HG03095 (cell line): ENCODE measurements around the gene PPARD.
"Not testable (repeated sequence)": the region's sequence is repeated elsewhere in the genome, so short reads cannot be mapped to it uniquely, and the experiment has no call there.

Experiments
- ATAC-seq: cut with Tn5 transposase; IDR thresholded peaks from one replicate; pipeline ENCODE4 v1.9.1; 2021; ENCODE audit warnings: moderate library complexity; ENCODE audit not compliant: unreplicated experiment

Gene PPARD

DNA sequence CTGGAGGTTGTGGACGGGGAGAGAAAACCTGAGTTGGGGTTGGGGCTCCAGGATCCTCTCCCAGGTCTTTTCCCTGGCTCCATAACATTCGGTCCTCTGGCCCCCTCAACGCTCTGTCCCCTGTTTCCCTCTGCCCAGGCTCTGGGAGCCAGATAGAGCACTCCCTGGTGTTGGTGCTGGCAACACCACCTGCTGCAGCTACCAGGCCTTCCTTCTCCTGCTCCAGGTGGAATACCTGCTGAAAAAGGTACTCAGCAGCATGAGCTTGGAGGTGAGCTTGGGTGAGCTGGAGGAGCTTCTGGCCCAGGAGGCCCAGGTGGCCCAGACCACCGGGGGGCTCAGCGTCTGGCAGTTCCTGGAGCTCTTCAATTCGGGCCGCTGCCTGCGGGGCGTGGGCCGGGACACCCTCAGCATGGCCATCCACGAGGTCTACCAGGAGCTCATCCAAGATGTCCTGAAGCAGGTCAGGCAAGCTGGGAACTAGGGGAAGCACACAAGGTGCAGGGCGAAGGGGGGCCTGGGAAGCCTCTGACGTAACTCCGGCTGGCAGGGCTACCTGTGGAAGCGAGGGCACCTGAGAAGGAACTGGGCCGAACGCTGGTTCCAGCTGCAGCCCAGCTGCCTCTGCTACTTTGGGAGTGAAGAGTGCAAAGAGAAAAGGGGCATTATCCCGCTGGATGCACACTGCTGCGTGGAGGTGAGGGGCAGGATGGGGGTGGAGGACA, 30.1 kb upstream of the PPARD start:
- ATAC-seq: no peak

DNA sequence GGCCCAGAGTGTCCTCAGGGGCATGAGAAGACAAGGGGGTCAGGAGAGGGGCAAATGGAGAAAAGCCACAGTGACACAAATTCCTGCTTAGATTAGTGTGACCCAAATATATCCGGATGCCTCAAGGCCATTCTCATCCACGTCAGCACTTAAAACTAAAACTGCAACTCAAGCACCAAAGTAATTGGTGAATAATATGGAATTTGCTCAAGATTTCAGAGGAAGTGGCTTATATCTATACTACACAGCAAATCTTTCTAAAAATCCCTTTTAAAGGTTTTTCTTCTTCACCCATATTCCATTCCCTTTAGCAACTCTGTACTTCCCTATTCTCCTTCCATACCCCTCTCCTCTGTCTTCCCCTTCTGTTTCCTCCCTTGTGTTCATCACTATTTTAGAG, 29.6 kb upstream of the PPARD start:
- no peak for ATAC-seq

DNA sequence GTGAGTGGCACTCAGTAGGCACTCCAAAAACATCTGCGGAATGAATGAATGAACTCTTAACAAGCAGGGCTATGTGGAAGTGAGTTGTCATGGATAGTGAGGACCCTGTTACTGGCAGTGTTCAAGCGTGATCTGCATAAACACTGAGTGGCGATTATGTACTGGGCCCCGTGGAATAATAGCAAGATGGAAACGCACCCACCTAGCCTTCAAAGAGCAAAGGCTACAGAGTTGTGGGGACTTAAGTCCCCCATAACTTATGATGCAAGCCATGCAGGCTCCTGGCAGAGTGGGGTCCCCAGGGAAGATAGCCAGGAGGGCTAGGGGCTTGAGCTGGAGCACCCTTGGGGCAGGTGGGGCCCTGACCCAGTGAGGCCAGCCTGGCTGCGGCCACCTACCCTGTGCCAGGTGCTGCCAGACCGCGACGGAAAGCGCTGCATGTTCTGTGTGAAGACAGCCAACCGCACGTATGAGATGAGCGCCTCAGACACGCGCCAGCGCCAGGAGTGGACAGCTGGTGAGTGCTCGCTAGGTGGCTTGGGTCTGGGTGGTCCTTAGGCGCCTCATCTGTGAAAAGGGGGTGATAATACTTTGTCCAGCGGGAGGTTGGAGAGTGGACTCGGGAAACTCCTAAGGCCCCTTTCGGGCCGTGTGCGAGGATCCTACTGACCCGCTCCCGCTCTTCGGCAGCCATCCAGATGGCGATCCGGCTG, 24.7 kb upstream of the PPARD start:
- no peak for ATAC-seq

DNA sequence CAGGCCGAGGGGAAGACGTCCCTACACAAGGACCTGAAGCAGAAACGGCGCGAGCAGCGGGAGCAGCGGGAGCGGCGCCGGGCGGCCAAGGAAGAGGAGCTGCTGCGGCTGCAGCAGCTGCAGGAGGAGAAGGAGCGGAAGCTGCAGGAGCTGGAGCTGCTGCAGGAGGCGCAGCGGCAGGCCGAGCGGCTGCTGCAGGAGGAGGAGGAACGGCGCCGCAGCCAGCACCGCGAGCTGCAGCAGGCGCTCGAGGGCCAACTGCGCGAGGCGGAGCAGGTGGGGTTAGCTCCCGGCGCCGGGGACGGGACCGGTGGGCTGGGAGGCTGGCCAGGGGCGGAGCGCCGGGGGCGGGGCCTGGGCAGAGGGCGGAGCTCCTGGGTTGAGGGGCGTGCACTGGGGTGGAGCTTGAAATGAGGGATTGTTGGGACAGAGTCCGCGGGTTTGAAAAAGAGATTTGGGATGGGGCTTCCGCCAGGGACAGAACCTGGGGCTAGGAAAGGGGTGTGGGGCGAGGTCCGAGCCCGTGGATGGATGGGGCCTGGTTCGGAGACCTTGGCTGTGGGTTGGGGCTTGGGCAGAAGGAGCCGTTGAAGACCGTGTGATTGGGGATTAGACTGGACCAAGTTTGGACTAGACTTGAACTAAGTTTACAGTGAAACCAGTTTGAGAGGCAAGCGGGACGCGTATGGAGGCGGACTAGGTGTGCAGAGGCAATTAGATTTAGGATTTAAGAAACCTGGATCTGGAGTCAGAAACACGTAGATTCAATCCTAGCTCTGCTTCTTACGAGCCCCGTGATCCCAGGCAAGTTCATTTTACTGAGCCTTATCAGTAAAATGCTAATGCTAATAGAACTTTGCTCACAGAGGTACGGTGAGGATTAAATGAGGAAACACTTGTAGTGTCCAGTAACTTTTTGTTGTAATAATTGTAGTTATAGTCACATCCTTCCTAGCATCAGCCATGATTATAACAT, 23.9 kb upstream of the PPARD start:
- no peak for ATAC-seq

DNA sequence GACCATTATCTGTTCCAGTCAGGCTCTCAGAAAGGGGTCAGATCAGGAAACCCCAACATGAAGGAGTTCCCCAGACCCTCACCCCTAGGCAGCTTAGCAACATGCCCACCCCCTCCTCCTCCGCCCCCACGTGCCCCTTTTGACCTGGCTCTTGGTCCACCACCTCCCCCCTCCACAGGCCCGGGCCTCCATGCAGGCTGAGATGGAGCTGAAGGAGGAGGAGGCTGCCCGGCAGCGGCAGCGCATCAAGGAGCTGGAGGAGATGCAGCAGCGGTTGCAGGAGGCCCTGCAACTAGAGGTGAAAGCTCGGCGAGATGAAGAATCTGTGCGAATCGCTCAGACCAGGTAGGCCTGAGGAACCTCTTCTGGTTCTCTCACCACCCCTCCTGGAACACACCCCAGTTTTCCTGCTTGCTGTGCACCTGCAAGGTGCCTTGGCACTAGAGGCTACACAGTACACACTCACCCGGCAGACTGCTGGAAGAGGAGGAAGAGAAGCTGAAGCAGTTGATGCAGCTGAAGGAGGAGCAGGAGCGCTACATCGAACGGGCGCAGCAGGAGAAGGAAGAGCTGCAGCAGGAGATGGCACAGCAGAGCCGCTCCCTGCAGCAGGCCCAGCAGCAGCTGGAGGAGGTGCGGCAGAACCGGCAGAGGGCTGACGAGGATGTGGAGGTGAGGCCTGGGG, 22.9 kb upstream of the PPARD start:
- ATAC-seq: no peak

DNA sequence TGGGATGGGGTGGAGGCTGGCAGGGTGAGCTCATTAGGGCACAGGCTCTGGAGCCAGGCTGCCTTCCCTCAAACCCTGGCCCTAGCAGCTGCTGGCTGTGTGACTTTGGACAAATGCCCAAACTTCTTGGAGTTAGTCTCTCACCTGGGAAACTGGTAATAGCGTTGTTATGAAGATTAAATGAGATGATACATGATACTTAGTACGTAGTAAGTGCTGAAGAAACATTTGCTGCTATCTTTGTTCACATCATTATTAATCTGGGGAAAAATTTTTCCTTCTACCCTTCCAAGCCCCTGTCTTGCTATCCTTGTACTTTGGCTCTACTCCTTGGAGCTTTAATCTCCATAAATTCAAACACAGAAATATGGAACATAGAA, 22.3 kb upstream of the PPARD start:
- no peak for ATAC-seq

DNA sequence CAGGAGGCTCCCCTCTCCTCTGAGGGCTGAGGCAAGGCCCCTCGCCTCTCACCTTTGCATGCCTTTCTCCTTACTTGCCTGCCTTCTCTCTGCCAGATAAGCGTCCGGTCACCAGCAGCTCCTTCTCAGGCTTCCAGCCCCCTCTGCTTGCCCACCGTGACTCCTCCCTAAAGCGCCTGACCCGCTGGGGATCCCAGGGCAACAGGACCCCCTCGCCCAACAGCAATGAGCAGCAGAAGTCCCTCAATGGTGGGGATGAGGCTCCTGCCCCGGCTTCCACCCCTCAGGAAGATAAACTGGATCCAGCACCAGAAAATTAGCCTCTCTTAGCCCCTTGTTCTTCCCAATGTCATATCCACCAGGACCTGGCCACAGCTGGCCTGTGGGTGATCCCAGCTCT, 21.3 kb upstream of the PPARD start:
- ATAC-seq: no peak

DNA sequence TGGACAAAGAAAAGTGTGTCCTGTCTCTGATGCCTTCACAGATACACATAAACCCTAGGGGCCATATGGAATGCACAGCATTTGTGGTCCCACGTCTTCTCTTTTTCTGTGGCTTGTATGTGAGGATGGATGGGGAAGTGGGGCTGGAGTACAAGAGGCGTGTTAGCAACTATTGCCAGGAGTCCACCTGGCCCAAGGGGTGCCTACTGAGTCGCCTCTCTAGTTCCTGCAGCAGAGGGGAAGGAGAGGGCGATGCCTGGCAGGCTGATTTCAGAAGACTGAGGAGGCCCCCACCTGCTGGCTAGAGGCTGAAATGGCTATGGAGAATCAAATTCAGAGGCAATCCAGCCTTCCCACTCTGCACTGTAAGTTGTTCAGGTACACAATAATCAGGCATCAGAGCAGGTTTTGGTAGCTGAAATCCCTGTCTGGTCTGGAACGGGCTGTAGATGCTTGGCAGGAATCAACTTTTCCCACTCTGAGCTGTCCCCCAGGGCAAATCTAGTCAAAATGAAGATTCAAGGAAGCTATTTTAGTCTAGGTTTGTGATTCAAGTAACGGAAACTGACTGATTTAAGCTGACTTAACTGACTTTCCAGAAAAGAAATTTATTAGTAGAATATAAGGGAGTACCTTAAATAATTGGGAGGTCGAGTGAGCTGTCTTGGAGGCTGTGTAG, 14.9 kb upstream of the PPARD start:
- ATAC-seq: peak; percentile 59

DNA sequence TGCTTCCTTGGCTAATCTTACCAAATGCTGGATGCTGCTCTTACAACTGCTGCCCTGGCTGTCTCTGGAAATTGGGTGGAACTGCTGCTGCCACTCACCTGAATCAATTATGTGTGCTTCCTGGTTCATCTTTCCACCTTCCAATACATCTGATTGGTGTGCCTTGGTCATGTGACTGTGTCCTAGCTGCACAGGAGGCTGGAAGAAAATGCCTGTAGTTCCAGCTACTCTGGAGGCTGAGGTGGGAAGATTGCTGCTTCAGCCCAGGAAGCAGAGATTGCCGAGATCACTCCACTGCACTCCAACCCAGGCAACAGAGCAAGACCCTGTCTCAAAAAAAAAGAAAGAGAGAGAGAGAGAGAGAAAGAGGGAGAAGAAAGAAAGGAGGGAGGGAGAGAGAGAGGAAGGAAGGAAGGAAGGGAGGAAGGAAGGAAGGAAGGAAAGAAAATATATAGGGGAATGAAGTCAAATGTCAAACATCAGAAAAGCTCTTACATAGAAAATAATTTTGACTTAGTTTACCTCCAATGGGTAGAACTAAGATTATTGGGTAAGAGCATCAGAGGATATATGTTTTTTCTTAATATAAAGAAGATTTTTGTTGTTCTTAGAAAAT, 14.1 kb upstream of the PPARD start:
- no peak for ATAC-seq

DNA sequence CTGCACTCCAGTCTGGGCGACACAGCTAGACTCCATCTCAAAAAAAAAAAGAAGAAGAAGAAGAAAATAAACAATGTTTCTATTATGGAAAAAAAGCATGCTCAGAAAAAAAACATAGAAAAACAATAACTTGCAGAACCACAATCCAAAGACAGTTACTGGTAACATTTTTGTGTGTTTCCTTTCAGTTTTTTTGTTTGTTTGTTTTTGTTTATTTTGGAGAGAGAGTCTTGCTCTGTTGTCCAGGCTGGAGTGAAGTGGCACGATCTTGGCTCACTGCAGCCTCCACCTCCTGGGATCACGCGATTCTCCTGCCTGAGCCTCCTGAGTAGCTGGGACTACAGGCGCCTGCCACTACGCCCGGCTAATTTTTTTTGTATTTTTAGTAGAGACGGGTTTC, 13.4 kb upstream of the PPARD start:
- ATAC-seq: not testable (repeated sequence)

DNA sequence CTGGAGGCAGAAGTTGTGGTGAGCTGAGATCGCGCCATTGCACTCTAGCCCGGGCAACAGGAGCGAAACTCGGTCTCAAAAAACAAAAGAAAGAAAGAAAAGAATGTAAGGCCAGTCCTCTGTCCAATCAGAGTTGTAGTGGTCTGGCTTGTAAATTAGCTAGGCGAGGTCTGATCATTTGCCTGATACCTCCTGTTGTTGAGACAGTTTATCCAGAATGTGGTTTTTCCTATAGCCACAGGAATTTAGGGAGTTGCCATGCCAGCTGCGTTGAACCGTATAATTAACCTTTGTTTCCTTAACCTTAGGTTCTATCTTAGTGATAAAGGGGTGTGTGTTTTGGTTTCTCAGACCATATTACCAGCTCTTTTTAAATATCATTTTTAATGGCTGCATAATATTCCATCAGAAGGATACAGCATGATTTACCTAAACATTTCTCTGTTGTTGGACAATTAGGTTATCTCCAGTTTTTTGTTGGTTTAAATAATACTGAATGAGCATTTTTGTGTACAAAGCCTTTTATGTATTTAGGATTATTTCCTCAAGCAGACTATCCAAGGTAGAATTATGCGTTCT, 11.7 kb upstream of the PPARD start:
- ATAC-seq: no peak

DNA sequence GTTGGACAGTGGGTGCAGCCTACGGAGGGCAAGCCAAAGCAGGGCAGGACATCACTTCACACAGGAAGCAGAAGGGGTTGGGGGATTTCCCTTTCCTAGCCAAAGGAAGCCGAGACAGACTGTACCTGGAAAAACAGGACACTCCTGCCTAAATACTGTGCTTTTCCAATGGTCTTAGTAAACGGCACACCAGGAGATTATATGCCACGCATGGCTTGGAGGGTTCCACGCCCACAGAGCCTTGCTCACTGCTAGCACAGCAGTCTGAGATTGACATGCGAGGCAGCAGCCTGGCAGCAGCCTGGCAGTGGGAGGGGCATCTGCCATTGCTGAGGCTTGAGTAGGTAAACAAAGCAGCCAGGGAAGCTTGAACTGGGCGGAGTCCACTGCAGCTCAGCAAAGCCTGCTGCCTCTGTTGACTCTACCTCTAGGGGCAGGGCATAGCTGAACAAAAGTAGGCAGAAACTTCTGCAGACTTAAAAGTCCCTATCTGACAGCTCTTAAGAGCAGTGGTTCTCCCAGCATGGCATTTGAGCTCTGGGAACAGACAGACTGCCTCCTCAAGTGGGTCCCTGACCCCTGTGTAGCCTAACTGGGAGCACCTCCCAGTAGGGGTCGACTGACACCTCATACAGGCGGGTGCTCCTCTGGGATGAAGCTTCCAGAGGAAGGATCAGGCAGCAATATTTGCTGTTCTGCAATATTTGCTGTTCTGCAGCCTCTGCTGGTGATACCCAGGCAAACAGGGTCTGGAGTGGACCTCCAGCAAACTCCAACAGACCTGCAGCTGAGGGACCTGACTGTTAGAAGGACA, 10.1 kb upstream of the PPARD start:
- not testable (repeated sequence) for ATAC-seq

DNA sequence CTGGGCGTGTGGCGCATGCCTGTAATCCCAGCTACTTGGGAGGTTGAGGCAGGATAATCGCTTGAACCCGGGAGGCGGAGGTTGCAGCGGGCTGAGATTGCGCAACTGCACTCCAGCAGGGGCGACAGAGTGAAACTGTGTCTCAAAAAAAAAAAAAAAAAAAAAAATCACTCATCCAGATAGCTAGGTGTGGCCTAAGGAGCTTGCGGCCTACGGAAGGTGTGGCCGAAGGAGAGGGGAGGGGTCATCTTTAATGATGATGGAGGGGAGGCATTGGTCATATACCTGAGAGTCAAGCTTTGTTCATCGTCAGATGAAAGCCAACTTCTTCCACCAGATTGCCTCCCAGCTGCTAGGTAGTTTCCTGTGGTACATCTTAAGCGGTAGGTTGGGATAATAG, 801 bp upstream of the PPARD start:
- no peak for ATAC-seq

DNA sequence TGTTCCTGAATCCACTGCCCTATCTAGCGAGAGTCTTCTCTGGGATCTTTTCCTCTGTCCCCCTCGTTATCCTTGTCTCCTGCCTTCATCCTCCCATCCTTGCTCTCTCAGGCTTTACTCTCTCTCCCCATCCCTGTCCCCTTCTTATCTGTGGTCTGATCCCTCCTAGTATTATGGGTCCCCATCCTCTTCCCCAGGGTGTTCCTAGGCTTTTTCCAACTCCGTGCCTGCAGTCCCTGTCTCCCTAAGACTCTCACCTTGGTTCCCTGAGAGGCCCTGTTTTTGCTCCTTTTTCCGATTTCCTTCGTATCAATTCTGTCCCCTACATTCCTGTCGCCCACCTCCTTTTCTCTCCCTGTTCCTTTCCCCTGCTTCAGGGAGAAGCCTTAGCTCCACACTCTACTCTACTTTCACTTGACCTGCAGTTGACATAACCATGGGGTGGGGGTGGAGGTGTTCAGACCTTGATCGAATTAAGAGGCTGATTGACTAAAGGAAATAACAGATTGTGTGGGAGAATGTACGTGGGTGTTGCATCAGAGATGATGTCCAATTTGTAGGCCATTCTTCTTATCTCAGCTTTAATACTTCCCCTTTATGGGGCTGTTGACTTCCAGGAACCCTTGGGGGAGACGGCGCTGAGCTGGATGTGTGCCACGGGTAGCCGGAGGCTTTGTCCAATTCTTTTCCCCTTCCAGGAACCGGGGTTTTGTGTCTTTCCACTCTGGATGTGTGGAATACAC, 905 bp downstream of the PPARD start:
- no peak for ATAC-seq

DNA sequence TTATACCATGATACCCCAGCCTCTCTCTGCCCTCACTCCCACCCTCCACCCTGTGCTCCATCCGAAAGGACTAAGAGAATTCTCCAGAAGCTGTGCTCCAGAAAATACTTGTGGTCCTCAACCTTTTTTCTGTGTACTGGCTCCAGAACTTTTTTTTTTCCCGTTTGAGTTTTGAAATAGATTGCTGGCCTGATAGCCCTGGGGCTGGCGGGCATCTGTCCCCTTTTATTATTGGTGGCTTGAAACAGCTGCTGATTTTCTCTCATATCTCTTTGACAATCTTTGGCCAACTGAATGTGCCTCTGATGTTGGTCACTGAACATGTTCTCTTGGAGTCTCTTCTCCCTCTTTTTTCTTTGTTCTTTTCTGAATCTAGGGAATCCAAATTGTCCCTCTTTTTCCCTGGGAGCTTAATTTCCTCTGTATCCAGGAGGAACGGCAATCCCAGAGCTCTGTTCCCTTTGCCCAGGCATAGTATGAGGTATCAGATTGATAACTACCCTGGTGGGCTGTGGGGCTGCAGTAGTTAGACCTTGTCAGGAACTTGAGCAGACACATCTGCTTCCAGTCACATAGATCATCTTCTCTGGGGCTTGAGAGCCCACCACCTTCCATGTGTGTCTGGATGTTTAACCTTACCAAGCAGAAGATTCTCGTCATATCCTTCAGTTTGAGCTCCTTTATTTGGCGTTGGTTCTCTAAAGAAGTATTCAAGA, 1.6 kb downstream of the PPARD start:
- ATAC-seq: no peak

DNA sequence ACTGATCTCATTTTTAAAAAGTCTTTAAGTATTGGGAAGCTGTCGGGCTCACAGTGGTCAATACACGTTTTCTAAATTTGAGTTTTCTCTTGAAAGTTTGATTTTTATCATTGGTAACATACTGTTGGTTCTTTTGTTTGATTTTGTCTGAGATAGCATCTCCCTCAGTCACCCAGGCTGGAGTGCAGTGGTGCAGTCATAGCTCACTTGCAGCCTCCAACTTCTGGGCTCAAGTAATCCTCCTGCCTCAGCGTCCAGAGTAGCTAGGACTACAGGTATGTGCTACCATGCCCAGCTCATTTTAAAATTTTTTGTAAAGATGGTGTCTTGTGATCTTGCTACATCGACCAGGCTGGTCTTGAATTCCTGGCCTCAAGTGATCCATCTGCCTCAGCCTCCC, 9.1 kb downstream of the PPARD start:
- no peak for ATAC-seq

DNA sequence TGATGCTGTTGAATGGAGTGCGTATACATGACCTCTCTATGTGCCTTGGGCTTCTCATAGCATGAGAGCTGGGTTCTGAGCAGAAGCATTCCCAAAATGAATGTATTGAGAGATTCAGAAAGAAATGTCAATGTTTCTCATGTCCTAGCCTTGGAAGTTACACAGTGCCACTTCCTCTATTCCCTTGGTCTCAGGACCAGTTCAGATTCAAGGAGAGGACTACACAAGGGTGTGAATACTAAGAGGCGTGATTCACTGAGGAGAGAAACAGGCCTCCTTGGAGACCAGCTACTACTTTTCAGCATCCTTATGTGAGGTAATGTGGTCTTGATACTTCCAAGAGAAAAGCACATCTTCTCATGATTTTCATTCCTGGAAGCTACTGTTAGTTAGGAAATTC, 10.4 kb downstream of the PPARD start:
- ATAC-seq: no peak
